GM19328 (cell line): ENCODE results near the gene ODF4.
"Not testable (repeated sequence)": the region's sequence is repeated elsewhere in the genome, so short reads cannot be mapped to it uniquely, and the experiment has no call there.

Experiments used
- ATAC-seq: cut with Tn5 transposase; IDR thresholded peaks from one replicate; pipeline ENCODE4 v1.9.1; 2021; ENCODE audit warnings: mild to moderate bottlenecking, moderate library complexity; ENCODE audit not compliant: unreplicated experiment

The ODF4 gene

DNA sequence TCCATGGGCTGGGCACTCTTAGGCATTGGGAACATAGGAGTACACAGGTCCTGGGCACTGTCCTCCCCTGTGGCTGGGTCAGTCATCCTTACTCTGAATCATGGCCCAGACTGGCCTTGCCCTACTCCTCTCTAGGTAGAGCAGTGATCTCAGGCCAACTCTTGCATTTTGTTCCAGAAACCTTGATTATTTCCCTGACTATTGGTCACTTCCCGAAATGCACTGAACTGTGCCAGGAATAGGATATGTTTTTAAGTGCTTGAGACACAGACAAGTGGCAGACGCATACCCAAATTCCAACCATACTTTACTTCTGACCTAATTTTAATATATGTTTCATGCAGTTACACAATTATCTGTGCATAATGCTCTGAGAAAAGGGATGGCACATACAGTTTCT lies 26.6 kb downstream of the ODF4 start:
- ATAC-seq = no peak

DNA sequence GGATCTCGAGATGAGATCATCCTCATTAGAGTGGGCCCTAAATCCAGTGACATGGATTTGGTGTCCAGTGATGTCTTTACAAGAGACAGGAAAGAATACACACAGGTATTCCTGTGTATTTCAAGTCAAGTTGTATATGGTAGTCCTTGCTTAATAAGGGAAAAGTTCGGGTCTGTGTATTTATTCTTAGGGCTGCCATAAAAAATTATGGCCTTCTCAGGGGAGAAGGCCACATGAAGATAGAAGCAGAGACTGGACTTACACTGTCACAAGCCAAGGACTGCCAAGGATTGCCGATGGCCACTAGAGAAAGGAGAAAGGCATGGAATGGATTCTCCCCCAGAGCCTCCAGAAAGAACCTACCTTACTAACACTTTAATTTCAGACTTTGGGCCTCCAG lies 28.6 kb downstream of the ODF4 start:
- ATAC-seq = no peak

DNA sequence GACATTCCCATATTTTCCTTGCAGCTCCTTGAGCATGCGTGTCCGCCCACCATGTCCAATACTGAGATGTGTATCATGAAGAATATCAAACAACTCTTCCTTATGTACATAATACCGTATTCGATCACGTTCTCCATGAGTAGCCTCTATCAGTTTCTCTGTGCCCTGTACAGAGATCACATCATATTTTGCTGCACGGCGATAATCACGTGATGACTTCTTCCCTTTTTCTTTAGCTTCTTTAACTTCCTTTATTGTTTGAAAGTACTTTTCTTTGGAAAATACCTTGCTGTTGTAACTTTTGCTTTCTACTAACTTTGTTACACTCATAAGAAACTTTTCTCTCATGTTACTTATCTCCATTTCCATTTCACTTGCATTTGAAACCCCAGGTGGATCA lies 30.3 kb downstream of the ODF4 start:
- ATAC-seq = no peak

DNA sequence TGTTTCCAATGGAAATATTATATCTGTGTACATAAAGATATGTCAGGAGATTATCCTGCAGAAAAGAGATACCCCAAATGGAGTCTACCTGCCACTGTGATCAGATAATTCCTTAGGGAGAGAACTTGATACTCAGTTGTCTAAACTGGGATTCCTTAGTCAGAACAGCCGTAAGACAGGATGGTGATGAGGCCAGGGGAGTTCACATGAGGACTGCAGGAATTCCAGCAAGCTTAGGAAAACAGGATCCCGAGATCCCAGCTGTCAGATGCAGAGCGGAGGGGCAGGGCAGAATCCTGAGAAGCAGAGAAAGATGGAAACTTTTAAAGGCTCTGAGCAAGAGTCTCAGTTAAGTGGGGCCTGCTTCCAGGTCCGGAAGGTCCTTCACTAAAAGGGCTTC lies 32.1 kb downstream of the ODF4 start:
- ATAC-seq = no peak

DNA sequence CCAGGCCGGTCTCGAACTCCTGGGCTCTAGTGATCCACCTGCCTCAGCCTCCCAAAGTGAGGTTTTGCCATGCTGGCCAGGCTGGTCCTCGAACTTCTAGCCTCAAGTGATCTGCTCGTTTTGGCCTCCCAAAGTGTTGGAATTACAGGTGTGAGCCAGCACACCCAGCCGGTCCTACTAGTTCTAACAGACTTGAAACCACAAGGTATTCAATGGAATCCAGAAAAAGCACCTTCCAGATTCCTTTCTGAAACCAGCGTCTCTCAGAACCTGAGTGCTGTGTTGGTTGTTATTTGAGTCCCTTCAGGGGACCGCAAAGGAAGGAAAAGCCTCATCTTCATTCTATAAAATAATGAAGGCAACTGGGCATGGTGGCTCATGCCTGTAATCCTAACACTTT lies 32.8 kb downstream of the ODF4 start:
- no peak for ATAC-seq

DNA sequence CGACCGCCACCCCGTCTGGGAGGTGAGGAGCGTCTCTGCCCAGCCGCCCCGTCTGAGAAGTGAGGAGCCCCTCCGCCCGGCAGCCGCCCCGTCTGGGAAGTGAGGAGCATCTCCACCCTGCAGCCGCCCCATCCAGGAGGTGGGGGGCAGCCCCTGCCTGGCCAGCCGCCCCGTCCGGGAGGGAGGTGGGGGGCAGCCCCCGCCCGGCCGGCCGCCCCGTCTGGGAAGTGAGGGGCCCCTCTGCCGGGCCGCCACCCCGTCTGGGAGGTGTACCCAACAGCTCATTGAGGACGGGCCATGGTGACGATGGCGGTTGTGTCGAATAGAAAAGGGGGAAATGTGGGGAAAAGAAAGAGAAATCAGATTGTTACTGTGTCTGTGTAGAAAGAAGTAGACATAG lies 34.2 kb downstream of the ODF4 start:
- not testable (repeated sequence) for ATAC-seq

- ATAC-seq = no peak
These were observed 36.2 kb downstream of the ODF4 start for GRCh38 chr17:8375738-8376259.

DNA sequence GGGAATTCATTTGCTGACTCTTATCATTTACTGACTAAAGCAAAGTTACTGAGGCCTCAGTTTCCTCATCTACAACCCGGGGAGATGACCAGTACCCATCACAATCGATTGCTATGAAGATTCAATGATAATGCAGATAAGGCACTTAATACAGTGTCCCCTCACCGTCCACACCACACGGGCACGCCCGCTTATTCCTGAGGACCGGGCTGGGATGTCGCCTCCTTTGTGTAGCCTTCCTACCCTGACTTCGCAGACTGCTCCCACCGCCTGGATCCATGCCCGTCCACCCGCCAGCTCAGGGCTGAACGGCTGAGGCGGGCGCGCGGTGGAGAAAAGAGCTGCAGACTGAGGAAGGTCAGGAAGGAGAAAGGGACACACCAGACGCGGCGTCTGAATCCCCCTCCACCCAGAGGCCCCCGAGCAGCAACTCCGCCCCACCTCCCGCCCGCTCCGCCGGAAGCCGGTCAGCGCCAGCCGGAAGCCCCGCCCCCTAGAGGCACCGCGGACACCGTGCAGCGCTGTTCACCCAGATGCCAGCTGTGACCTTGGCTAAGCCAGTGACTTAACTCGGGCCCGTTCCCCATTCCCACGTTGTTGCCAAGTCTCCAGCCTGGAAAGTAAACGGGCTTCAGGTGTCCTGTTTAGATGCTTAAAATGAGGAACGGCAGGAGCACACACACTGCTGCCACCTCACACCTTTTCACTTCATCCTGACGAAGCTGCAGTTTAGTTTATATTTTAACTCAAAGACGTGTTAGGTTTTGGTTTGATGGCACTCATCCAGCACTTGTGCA lies 36.8 kb downstream of the ODF4 start, which contains the start of gene KRABD2:
Gene KRABD2, minus strand, starts transcription at position 434 of the 797 bp plus-strand sequence.
- peak; percentile 90 for ATAC-seq

GRCh38 chr17:8377422-8377821 lies 37.8 kb downstream of the ODF4 start:
- no peak for ATAC-seq

DNA sequence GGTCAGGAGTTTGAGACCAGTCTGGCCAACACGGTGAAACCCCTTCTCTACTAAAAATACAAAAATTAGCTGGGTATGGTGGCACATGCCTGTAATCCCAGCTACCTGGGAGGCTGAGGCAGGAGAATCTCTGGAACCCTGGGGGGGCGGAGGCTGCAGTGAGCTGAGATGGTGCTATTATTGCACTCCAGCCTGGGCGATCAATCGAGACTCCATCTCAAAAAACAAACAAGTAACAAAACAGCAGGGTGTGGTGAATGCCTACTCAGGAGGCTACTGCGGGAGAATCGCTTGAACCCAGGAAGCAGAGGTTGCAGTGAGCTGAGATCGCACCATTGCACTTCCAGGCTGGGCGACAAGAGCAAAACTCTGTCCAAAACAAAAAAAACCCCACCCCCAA lies 38.5 kb downstream of the ODF4 start:
- ATAC-seq = not testable (repeated sequence)

- ATAC-seq = no peak
These were observed 40.4 kb downstream of the ODF4 start for GRCh38 chr17:8380049-8380448.

- no peak for ATAC-seq
These were observed 42.6 kb downstream of the ODF4 start for GRCh38 chr17:8382052-8382879.

DNA sequence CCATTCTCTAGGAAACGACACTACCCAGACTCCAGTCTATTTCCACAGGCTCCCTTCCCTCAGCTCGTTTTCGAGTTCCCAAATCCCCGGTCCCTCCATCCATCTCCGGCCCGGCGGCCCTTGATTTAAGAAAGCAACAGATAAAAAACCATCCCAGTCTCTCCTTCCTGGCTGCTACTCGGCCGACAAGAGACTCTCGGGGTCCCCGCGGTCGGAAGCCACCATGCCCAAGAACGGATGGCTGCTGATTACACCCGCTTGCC lies 43.2 kb downstream of the ODF4 start:
- ATAC-seq = no peak

DNA sequence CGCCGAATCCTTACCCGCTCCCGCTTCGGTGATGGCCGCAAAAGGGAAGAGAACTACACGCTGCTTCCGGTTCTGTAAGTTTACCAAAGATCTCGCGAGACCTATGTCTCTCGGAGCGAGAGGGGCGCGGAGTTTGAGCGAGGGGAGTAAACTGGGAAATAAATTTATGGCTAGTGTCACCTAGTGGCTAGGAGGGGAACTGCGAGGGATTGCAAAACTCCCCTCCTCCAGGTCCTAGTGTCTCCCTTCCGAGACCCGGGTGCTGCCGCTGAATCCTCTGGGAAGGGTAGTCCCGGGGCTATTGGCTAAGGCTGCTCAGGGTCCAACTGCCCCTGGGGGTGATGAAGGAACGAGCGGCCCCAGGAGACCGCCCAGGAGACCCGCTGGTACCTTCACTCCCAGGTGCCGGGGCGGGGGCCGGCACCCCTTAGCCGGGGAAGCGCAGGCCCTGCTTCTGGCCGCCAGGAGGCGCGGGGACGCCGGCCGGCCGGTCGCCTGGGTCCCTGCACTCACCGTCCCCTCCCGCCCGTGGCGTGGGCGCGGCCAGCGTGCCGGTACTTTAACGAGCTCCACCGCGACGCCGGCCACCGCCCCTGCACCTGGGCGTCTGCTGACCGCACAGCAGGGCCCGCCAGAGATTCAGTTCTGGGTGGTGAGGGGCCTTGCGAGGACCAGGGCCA lies 43.6 kb downstream of the ODF4 start, which contains the start of gene RPL26:
Gene RPL26, minus strand, starts transcription at position 51 of the 680 bp plus-strand sequence. CDS start 883 bp downstream, outside the sequence.
- ATAC-seq = peak; percentile 89

- no peak for ATAC-seq
These were observed 45.2 kb downstream of the ODF4 start for GRCh38 chr17:8384801-8385378.

GRCh38 chr17:8386841-8387240 lies 47.2 kb downstream of the ODF4 start:
- no peak for ATAC-seq

GRCh38 chr17:8387914-8388651 lies 48.4 kb downstream of the ODF4 start:
- ATAC-seq = no peak

GRCh38 chr17:8391711-8392110 lies 52.1 kb downstream of the ODF4 start:
- ATAC-seq = no peak

- ATAC-seq = no peak
These were observed 52.6 kb downstream of the ODF4 start for GRCh38 chr17:8392274-8392673.
